GM12878 (cell line): ENCODE measurements around the gene SETD1B. TPM values are rescaled to one million over a fixed set of nuclear protein-coding genes. Genes with fewer than 3 reads are reported as not detected.
A peak's percentile ranks its signal among the peaks of the same experiment; 100 is the strongest.

ENCODE experiments used
- ATAC-seq: fragments of 200-7000 bp; cut with Tn5 transposase; 3 replicates; pipeline ENCODE4 v1.9.1; 2020; ENCODE audit warnings: mild to moderate bottlenecking, moderate library complexity
- BruUV-seq: library from RNA; stranded (reverse); fragments of 400-500 nt; replicated peaks from 2 replicates; lab custom pipeline; 2021; lab: Mats Ljungman, UMichigan
- CTCF ChIA-PET: fragments of 300-600 bp; sonication (Branson Sonifier 250); formaldehyde crosslinking; extraction: SDS; loops from one replicate; lab custom pipeline; 2021; ENCODE audit warnings: inconsistent platforms; lab: Yijun Ruan, JAX
- POLR2A ChIA-PET: fragments of 350-600 bp; formaldehyde crosslinking; extraction: SDS; loops from one replicate; lab custom pipeline; 2021; ENCODE audit warnings: inconsistent platforms; lab: Charles Lee
- RAD21 ChIA-PET: fragments of 300-600 bp; sonication (Branson Sonifier 250); formaldehyde crosslinking; loops from one replicate; lab custom pipeline; 2023; ENCODE audit warnings: antibody characterized with exemption; ENCODE audit not compliant: unreplicated experiment; lab: Charles Lee
- SMC1A ChIA-PET: fragments of 300-600 bp; sonication (Branson Sonifier 250); formaldehyde crosslinking; loops from one replicate; lab custom pipeline; 2023; ENCODE audit not compliant: unreplicated experiment, uncharacterized antibody; lab: Charles Lee
- DNase-seq: peaks from one replicate; pipeline ENCODE4 v3.0.0-alpha.2; 2011; ENCODE audit warnings: low read depth, low spot score
- FAIRE-seq: peaks from 3 replicates; lab custom pipeline; 2011; peaks lifted over from hg19 to GRCh38; lab: Jason Lieb, UNC
- H2AFZ ChIP-seq: 2 replicates; pipeline ENCODE4 v1.6.0; 2011; ENCODE audit warnings: low read depth, low read length, control low read depth; ENCODE audit not compliant: control insufficient read depth
- H3K27ac ChIP-seq: 2 replicates; pipeline ENCODE4 v1.5.1; 2011; ENCODE audit warnings: control low read depth; ENCODE audit not compliant: control insufficient read depth, insufficient read depth
- H3K27me3 ChIP-seq, 2 experiments: replicated peaks in 1 of 2; 2 replicates each; pipeline versions ENCODE4 v1.6.0 to v1.6.1; 2011; ENCODE audit warnings: low read length in 1 of 2; ENCODE audit not compliant: control insufficient read depth in 2 of 2, insufficient read depth in 2 of 2
- H3K36me3 ChIP-seq, 2 experiments: 2 replicates each; pipeline ENCODE4 v1.5.1; 2011; ENCODE audit warnings: low read length in 1 of 2; ENCODE audit not compliant: control insufficient read depth in 2 of 2, insufficient read depth in 2 of 2
- H3K4me1 ChIP-seq: 2 replicates; pipeline ENCODE4 v1.6.1; 2011; ENCODE audit warnings: mild to moderate bottlenecking, low read length, moderate library complexity, mixed read lengths; ENCODE audit not compliant: control insufficient read depth, insufficient read depth
- H3K4me2 ChIP-seq: 2 replicates; pipeline ENCODE4 v1.6.0; 2011; ENCODE audit warnings: control low read depth; ENCODE audit not compliant: control insufficient read depth, insufficient read depth
- H3K4me3 ChIP-seq: fragments of 200-600 bp; sonication (generic); 2 replicates; pipeline ENCODE4 v1.5.1; 2016
- H3K79me2 ChIP-seq: 2 replicates; pipeline ENCODE4 v1.6.0; 2011; ENCODE audit warnings: low read length; ENCODE audit not compliant: control insufficient read depth, insufficient read depth
- H3K9ac ChIP-seq: 2 replicates; pipeline ENCODE4 v1.8.0; 2011; ENCODE audit warnings: low read length, control low read depth, mixed read lengths; ENCODE audit not compliant: control insufficient read depth, insufficient read depth
- H3K9me3 ChIP-seq: replicated peaks from 3 replicates; pipeline ENCODE4 v1.5.1; 2011; ENCODE audit warnings: mild to moderate bottlenecking, low read length; ENCODE audit not compliant: control insufficient read depth, insufficient read depth
- H4K20me1 ChIP-seq: 2 replicates; pipeline ENCODE4 v1.6.0; 2011; ENCODE audit not compliant: control insufficient read depth, insufficient read depth
- CHD4 ChIP-seq: fragments of 200-600 bp; sonication (generic); IDR thresholded peaks from 2 replicates; pipeline ENCODE4 v1.6.1; 2016; ENCODE audit warnings: mild to moderate bottlenecking
- DPF2 ChIP-seq: fragments of 450-650 bp; IDR thresholded peaks from 2 replicates; pipeline ENCODE4 v1.6.1; 2017; ENCODE audit warnings: mild to moderate bottlenecking
- EP300 ChIP-seq, 2 experiments: fragments of 150-350 bp in 1 of 2; IDR thresholded peaks; 2 replicates each; pipeline ENCODE4 v1.6.1; 2011 to 2012; ENCODE audit warnings: low read depth in 2 of 2, low read length in 2 of 2, borderline replicate concordance in 1 of 2, improper control_type of control experiment in 1 of 2, inconsistent platforms in 1 of 2; ENCODE audit not compliant: control insufficient read depth in 1 of 2
- HDGF ChIP-seq: fragments of 450-650 bp; IDR thresholded peaks from 2 replicates; pipeline ENCODE4 v1.6.1; 2016; ENCODE audit warnings: antibody characterized with exemption
- PAX8 ChIP-seq: fragments of 450-650 bp; IDR thresholded peaks from 2 replicates; pipeline ENCODE4 v1.6.1; 2017; ENCODE audit warnings: mild to moderate bottlenecking, moderate library complexity
- TAF1 ChIP-seq: IDR thresholded peaks from 2 replicates; pipeline ENCODE4 v1.6.1; 2011; ENCODE audit warnings: mild to moderate bottlenecking, low read depth, low read length, borderline replicate concordance
- TBL1XR1 ChIP-seq: IDR thresholded peaks from 2 replicates; pipeline ENCODE4 v1.6.1; 2012; ENCODE audit warnings: low read depth, low read length, improper control_type of control experiment
- WRNIP1 ChIP-seq: IDR thresholded peaks from 2 replicates; pipeline ENCODE4 v1.6.1; 2011; ENCODE audit warnings: low read depth, low read length, improper control_type of control experiment, borderline replicate concordance
- ZSCAN29 ChIP-seq: fragments of 450-650 bp; IDR thresholded peaks from 2 replicates; pipeline ENCODE4 v1.6.1; 2017; ENCODE audit warnings: mild to moderate bottlenecking, moderate library complexity
- WGBS: methylation state at CpG from one replicate; pipeline ENCODE4 v1.1.6; 2016; ENCODE audit warnings: low lambda C conversion rate; ENCODE audit not compliant: insufficient replicate concordance, insufficient coverage; ENCODE audit errors: missing lambda C conversion rate; 5-methylcytosine and 5-hydroxymethylcytosine counted together
- in situ Hi-C: fragments of 300-500 bp; cut with MboI; formaldehyde crosslinking; loops from 9 replicates; pipeline ENCODE4 v1.14.3; 2018; ENCODE audit warnings: mixed read lengths
- intact Hi-C: fragments of 100-400 bp; cut with micrococcal nuclease; formaldehyde crosslinking; loops from one replicate; pipeline ENCODE4 v1.14.2; 2022; ENCODE audit not compliant: unreplicated experiment
- polyA plus RNA-seq, 11 experiments: library from polyadenylated mRNA; depleted of rRNA in 4 of 11; unstranded in 6 of 11; stranded (reverse) in 5 of 11; fragments of >200 nt; fragmentation: Nextera tagmentation in 4 of 11; fragmentation: Illumina TruSeq in 1 of 11; extraction: Ambion mirVana in 4 of 11; extraction: Trizol in 1 of 11; gene quantifications; 1 replicate in 1 of 11; 2 replicates in 10 of 11; pipeline versions ENCODE4 v1.2.1 to v1.2.3, GENCODE V29; 2011 to 2016; ENCODE audit warnings: inconsistent platforms in 2 of 11, missing spikeins in 2 of 11, low read depth in 1 of 11
- total RNA-seq, 4 experiments: library from RNA; depleted of rRNA in 3 of 4; stranded (reverse); fragments of >200 nt in 3 of 4; fragmentation: Illumina TruSeq in 1 of 4; extraction: Trizol in 1 of 4; gene quantifications; 2 replicates each; pipeline versions ENCODE4 v1.2.1 to v1.2.3, GENCODE V29; 2013 to 2021
- TF ChIP-seq, protein P1 (sequence below): fragments of 450-650 bp; IDR thresholded peaks from 2 replicates; pipeline ENCODE4 v1.6.1; 2016; ENCODE audit warnings: mild to moderate bottlenecking, moderate library complexity, borderline replicate concordance
- TF ChIP-seq, protein P2 (sequence below): fragments of 450-650 bp; IDR thresholded peaks from 2 replicates; pipeline ENCODE4 v1.6.1; 2017; ENCODE audit warnings: low read depth, mild to moderate bottlenecking, moderate library complexity
- TF ChIP-seq, protein P3 (sequence below): fragments of 450-650 bp; IDR thresholded peaks from 2 replicates; pipeline ENCODE4 v1.6.1; 2017; ENCODE audit warnings: mild to moderate bottlenecking
- TF ChIP-seq, protein P4 (sequence below): fragments of 450-650 bp; formaldehyde crosslinking; IDR thresholded peaks from 2 replicates; pipeline ENCODE4 v1.4.0; 2022; ENCODE audit warnings: mild to moderate bottlenecking, moderate library complexity

Gene SETD1B
- total and polyA plus RNA-seq, 10 of the 15 experiments (the other 5 are each of a cell fraction or from before 2014, with no cell fraction given) = 0.50 to 17.3 (median 1.6) TPM

DNA sequence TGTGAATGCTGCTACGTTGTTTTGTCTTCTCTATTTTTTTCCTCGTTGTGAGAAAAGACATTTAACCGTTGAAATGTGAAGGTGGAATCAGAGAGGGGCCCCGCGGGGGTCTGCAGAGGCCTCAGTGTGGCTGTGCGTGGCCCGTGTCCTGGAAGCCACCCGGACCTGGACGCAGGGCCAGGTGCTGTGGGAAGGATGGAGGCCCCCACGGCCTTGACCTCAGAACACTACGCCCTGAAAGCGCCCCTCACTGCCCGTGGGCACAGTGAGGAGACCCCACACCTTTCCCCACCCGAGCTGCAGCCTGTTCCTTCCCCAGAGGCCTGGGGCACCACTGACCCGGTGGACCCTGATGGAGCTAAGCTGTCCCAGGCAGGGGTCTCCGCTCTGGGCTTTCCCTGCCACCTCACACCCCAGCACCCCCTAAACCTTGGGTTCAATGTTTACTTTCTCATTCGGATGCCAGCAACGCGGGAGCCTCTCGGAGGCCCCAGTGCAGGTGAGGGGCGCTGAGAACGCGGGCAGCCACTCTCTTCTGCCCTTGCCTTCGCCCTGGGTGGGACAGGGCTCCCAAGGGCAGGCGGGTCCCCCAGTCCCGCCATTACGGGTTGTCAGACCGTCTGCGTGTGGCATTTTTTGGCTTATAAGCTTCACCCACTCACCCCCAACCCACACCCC, 26.9 kb downstream of the SETD1B start:
- intact Hi-C loops (no loop called here), in situ Hi-C loops (no loop called here)
- Histone ChIP-seq H3K27me3 (no peaks in the 10 kb centered on the region), H3K4me2 (no peak overlapping the region), H4K20me1 (no peaks in the 10 kb centered on the region), H3K36me3 (peaks cover 3 to 10% of the 10 kb centered on the region in 2 experiments; a peak in 3 of 4 replicates), H3K4me1 (no peaks in the 10 kb centered on the region), H3K27ac (no peak overlapping the region), H3K9ac (no peak overlapping the region), H3K4me3 (no peak overlapping the region), H2AFZ (no peak overlapping the region), H3K9me3 (no peaks in the 10 kb centered on the region), H3K79me2 (no peaks in the 10 kb centered on the region)
- ATAC-seq (no peak), FAIRE-seq (no peak), DNase-seq (no peak)
- 94% methylated on average over 29 of the region's 29 CpGs for WGBS
- CTCF ChIA-PET = no interaction called here
- RAD21 ChIA-PET = no interaction called here
- POLR2A ChIA-PET = no interaction called here
- TSS peak; percentile 64 for BruUV-seq
- SMC1A ChIA-PET = no interaction called here
- TF ChIP-seq ZSCAN29 (no peak), DPF2 (no peak), EP300 (IDR thresholded peaks at IDR 0.05; ENCODE audit: borderline replicate concordance in 1 of 2, control insufficient read depth in 1 of 2, low read depth in 2 of 2, low read length in 2 of 2) (no peak), WRNIP1 (no peak), TBL1XR1 (no peak), TAF1 (no peak), CHD4 (no peak), PAX8 (no peak), HDGF (no peak)
- TF ChIP-seq, protein P1, sequence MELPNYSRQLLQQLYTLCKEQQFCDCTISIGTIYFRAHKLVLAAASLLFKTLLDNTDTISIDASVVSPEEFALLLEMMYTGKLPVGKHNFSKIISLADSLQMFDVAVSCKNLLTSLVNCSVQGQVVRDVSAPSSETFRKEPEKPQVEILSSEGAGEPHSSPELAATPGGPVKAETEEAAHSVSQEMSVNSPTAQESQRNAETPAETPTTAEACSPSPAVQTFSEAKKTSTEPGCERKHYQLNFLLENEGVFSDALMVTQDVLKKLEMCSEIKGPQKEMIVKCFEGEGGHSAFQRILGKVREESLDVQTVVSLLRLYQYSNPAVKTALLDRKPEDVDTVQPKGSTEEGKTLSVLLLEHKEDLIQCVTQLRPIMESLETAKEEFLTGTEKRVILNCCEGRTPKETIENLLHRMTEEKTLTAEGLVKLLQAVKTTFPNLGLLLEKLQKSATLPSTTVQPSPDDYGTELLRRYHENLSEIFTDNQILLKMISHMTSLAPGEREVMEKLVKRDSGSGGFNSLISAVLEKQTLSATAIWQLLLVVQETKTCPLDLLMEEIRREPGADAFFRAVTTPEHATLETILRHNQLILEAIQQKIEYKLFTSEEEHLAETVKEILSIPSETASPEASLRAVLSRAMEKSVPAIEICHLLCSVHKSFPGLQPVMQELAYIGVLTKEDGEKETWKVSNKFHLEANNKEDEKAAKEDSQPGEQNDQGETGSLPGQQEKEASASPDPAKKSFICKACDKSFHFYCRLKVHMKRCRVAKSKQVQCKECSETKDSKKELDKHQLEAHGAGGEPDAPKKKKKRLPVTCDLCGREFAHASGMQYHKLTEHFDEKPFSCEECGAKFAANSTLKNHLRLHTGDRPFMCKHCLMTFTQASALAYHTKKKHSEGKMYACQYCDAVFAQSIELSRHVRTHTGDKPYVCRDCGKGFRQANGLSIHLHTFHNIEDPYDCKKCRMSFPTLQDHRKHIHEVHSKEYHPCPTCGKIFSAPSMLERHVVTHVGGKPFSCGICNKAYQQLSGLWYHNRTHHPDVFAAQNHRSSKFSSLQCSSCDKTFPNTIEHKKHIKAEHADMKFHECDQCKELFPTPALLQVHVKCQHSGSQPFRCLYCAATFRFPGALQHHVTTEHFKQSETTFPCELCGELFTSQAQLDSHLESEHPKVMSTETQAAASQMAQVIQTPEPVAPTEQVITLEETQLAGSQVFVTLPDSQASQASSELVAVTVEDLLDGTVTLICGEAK = no peak
- TF ChIP-seq, protein P2, sequence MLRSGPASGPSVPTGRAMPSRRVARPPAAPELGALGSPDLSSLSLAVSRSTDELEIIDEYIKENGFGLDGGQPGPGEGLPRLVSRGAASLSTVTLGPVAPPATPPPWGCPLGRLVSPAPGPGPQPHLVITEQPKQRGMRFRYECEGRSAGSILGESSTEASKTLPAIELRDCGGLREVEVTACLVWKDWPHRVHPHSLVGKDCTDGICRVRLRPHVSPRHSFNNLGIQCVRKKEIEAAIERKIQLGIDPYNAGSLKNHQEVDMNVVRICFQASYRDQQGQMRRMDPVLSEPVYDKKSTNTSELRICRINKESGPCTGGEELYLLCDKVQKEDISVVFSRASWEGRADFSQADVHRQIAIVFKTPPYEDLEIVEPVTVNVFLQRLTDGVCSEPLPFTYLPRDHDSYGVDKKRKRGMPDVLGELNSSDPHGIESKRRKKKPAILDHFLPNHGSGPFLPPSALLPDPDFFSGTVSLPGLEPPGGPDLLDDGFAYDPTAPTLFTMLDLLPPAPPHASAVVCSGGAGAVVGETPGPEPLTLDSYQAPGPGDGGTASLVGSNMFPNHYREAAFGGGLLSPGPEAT = no peak
- TF ChIP-seq, protein P3, sequence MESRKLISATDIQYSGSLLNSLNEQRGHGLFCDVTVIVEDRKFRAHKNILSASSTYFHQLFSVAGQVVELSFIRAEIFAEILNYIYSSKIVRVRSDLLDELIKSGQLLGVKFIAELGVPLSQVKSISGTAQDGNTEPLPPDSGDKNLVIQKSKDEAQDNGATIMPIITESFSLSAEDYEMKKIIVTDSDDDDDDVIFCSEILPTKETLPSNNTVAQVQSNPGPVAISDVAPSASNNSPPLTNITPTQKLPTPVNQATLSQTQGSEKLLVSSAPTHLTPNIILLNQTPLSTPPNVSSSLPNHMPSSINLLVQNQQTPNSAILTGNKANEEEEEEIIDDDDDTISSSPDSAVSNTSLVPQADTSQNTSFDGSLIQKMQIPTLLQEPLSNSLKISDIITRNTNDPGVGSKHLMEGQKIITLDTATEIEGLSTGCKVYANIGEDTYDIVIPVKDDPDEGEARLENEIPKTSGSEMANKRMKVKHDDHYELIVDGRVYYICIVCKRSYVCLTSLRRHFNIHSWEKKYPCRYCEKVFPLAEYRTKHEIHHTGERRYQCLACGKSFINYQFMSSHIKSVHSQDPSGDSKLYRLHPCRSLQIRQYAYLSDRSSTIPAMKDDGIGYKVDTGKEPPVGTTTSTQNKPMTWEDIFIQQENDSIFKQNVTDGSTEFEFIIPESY = no peak
- TF ChIP-seq, protein P4, sequence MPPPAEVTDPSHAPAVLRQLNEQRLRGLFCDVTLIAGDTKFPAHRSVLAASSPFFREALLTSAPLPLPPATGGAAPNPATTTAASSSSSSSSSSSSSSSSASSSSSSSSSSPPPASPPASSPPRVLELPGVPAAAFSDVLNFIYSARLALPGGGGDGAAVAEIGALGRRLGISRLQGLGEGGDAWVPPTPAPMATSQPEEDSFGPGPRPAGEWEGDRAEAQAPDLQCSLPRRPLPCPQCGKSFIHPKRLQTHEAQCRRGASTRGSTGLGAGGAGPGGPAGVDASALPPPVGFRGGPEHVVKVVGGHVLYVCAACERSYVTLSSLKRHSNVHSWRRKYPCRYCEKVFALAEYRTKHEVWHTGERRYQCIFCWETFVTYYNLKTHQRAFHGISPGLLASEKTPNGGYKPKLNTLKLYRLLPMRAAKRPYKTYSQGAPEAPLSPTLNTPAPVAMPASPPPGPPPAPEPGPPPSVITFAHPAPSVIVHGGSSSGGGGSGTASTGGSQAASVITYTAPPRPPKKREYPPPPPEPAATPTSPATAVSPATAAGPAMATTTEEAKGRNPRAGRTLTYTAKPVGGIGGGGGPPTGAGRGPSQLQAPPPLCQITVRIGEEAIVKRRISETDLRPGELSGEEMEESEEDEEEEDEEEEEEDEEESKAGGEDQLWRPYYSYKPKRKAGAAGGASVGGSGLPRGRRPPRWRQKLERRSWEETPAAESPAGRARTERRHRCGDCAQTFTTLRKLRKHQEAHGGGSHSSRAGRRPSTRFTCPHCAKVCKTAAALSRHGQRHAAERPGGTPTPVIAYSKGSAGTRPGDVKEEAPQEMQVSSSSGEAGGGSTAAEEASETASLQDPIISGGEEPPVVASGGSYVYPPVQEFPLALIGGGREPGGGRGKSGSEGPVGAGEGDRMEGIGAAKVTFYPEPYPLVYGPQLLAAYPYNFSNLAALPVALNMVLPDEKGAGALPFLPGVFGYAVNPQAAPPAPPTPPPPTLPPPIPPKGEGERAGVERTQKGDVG (CRISPR knock-in tag) = no peak
